GM18873 (cell line): ENCODE results near the gene GNG13.

Source experiments
- ATAC-seq: cut with Tn5 transposase; IDR thresholded peaks from one replicate; pipeline ENCODE4 v1.9.1; 2021; ENCODE audit warnings: mild to moderate bottlenecking, moderate library complexity, moderate number of reproducible peaks; ENCODE audit not compliant: unreplicated experiment, low FRiP score

Gene GNG13

DNA sequence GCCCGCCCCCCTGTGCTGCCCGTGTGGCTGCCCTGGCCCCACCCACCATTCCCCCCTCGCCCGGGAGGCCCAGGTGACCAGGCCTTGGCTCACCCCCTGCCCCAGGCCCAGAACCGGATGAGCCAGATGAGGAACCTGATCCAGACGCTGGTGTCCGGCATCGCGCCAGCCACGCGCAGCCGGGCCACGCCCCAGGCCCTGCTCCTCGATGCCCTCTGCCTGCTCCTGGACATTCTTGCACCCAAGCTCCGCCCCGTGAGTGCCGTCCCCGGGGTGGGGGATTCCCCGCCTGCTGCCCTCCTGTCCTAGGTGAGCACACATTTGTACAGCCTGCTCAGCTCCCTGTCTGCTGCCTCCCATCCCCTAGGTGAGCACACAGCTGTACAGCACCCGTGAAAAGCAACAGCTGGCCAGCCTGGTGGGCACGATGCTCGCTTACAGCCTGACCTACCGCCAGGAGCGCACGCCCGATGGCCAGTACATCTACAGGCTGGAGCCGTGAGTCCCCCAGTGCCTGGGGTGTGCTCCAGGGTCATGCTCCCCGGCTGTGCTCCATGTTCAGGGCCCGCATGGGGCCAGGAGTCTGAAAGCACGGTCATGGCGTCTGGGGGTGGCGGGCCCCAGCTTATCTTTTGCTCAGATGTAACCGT, 4.8 kb downstream of the GNG13 start:
- ATAC-seq = no peak

DNA sequence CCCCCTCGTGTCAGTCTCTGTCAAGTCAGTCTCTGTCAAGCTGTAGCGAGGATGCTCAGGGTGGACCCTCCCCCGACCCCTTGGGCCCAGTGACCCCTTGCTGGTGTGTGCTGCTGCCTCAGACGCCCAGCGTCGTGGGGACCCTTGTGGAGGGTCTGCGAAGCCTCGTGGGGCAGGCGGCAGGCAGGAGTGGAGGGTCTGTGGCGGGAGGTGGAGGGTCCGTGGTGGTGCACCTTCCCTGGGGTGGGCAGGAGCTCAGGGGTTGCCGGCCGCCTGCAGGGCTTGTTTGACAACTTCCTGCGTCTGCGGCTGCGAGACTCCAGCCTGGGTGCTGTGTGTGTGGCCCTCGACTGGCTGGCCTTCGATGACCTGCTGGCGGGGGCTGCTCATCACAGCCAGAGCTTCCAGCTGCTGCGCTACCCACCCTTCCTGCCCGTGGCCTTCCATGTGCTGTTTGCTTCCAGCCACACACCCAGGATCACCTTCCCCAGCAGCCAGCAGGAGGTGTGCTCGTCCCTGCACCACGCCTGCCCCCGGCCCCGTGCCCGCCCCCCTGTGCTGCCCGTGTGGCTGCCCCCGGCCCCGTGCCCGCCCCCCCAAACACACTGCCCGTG, 5.6 kb downstream of the GNG13 start:
- no peak for ATAC-seq

DNA sequence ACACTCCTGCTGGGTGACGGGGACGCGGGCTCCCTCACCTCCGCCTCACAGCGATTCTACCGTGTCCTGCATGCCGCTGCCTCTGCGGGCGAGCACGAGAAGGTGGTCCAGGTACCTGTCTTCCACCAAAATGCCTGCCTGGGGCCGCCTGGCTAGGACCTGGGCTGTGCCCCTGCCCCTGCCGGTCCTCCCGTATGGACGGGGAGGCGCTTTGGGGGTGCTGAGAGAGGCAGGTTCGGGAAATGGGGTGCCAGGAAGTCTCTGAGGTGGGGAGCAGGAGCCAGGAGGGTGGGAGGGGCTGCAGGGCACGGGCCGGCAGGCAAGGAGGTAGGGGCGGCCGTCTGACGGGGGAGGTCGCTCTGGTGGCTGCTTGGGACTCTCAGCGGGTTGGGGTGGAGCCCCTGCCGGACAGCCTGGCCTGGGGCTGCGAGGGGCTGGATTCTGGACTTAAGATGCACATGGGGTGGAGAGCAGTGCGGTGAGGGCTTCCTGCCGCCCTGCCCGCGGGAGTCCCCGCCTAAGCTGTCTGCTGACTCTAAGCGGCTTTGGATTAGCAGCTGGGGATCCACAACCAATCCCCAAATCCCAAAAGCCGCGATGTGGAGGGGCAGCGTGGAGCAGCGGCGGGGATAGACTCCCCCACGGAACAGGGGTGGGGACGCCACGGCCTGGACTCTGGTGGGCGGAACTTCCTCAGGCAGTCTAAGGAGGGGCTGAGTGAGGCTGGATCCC, 6.3 kb downstream of the GNG13 start:
- ATAC-seq = no peak

DNA sequence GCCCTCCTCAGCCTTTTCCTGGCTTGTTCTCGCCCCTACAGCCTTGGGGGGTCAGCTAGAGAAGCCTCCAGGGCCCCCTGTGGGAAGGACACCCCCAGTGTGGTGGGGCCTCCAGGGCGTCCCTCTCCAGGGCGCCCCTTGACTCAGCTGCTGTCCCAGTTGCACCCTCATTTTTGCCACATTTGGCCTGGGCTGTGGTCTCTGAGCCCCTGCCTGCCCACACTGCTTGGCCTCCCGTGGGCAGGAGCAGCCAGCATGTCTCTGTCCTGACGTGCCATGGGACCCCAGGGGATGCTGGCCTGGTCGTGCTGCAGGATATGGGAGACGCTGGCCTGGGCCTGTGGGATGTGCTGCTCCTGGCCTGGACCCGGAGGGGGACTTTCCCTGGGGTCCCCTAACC, 7.1 kb downstream of the GNG13 start:
- ATAC-seq = no peak

DNA sequence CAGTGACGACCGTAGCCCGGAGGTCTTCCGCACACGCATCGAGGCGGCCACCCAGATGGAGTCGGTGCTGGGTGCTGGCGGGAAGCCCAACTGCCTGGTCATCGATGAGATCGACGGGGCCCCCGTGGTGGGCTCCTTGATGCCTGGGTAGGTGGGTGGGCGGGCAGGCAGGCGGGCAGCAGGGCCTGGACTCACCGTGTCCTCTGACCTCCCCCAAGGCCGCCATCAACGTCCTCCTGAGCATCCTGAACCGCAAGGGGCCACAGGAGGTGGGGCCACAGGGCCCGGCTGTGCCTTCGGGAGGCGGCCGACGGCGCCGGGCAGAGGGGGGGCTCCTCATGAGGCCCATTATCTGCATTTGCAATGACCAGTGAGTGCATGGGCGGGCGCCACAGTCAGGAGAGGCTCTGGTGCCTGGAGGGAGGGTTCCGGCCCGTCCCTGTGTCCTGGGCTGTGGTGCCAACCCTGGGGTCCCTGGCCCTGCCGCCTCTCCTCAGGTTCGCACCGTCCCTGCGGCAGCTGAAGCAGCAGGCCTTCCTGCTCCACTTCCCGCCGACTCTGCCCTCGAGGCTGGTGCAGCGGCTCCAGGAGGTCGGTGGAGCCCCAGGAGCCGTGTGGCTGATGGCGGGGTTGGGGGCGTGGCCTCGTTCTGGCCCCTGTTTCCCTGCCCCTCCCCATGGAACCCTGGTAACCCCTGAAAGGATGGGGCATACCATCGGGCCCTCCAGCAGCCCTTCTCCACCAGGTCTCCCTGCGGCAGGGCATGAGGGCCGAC, 8.1 kb downstream of the GNG13 start:
- no peak for ATAC-seq

DNA sequence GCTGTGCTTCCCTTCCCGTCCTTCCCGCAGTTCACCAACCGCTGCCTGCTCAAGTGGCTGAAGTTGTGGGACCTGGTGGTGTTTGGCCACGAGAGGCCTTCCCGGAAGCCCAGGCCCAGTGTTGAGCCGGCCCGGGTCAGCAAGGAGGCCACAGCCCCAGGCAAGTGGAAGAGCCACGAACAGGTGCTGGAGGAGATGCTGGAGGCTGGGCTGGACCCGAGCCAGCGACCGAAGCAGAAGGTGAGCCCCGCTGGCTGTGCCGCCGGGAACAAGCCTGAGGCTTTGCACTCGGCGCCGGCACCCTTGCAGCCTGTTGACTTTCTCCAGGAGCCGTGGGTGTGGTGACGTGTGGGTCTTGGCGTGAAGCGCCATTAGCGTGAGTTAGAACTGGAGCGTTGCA, 9.4 kb downstream of the GNG13 start:
- no peak for ATAC-seq

DNA sequence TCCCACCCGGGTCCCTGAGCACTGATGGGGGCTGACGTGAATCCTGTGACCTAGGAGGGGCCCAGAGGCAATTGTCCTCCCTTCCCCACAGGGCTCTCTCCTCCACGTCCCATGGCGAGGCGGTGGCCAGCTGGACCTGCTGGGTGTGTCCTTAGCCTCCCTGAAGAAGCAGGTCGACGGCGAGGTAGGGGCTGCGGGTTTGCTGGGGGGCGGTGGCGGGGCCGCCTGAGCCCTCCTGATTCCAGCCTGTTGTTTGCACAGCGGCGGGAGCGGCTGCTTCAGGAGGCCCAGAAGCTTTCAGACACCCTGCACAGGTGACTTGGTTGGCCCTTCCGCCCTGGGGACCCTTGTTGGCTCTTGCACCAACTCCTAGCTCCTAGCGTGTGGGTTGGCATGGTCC, 10.4 kb downstream of the GNG13 start:
- no peak for ATAC-seq

DNA sequence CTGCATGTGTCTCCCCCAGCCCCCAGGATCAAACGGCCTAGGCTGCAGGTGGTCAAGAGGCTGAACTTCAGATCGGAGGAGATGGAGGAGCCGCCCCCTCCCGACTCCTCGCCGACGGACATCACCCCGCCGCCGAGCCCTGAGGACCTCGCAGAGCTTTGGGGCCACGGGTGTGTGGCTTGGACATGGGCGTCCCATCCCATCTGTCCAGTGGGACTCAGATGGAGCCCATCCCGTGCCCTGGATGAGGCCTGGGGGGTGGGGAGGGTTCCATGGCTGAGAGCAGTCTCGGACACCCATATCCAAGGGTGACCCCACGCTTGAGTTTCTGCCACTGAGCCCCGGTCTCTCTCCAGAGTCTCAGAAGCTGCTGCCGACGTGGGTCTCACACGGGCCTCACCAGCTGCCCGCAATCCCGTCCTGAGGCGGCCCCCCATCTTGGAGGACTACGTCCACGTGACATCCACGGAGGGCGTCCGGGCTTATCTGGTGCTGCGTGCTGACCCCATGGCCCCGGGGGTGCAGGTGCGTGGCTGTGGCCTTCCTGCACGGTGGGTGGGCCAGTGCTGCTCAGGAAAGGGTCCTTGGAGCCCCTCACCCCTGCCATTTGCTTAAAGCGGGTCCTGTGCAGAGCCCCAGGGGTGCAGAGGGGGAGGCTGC, 11.2 kb downstream of the GNG13 start:
- no peak for ATAC-seq

DNA sequence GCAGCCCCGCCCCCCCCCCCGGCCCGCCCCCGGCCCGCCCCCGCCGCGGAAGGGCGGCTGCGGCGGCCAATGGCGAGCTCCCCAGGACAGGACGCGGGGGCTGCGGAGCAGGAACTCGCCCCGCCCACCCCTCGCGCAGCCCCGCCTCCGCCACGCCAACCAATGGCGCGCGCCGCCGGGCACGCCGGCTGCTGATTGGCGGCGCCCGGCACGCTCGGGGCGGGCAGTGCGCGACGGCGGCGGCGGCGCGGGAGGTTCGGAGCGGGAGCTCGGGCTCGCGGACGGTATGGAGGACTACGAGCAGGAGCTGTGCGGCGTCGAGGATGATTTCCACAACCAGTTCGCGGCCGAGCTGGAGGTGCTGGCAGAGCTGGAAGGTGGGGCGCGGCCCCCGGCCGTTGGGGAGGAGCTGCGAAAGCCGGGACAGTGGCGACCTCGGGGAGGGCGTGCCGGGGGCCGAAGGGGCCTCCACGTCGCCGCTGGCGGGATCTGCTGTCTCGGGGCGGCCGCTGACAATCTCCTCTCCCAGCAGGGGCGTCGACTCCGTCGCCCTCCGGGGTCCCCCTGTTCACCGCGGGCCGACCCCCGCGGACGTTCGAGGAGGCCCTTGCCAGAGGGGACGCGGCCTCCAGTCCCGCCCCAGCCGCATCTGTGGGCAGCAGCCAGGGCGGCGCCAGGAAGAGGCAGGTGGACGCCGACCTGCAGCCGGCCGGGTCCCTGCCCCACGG, 12.0 kb downstream of the GNG13 start, which contains the start of gene CHTF18:
Gene CHTF18, plus strand, starts transcription at position 222 of the 728 bp plus-strand sequence. Its CDS starts 65 bp downstream, at position 287.
- peak; percentile 38 for ATAC-seq

DNA sequence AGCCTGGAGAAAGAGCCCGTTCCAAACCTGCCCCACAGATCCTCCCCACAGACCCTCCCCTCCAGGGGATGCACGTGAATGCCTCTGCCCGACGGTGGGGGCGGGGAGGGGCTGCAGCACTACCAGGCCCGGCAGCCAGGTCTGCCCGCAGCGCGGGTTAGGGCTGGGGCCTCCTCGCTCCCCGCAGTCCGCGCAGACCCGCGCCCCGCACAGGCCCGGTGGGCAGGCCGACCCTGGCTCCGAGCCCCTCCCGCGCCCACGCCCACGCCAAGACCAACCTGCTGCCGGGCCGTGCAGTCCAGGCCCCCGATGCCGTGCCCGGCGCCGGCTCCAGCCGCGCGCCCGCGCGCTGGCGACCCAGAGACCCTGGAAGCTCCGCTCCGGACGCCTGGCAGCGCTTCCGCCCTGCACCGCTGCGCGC, 12.5 kb downstream of the GNG13 start, which contains the start of gene RPUSD1:
Gene RPUSD1, minus strand, starts transcription at position 404 of the 421 bp plus-strand sequence. CDS start 644 bp downstream, outside the sequence.
- ATAC-seq = peak; percentile 13

DNA sequence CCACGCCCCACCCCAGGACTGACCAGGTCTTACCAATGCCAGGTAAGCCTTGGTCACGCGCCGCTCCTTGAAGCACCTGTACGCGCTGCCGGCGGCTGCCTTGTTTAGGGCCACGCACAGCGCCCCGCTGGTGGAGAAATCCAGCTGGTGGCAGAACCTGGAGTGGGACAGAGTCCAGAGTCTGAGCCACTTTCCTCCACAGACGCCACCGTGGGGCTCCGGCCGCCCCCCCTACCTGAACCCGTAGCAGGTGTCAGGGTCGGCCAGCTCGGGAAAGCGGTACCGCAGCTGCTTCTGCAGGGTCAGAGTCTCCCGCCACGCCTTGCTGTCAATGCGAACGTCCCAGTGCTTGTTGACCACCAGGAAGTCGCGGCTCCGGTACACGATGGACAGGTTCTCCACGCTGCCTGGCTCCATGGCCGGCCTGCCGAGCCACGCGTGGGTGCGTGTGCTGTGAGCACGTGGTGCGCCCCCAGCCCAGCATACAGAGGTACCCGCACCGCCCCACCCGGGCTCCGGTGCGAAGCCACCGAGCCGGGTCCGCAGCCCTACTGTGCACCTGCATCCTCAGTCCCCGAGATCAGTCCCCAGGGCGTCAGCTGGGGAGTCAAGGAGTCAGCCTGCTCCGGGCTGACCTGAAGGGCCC, 13.1 kb downstream of the GNG13 start:
- ATAC-seq = no peak

DNA sequence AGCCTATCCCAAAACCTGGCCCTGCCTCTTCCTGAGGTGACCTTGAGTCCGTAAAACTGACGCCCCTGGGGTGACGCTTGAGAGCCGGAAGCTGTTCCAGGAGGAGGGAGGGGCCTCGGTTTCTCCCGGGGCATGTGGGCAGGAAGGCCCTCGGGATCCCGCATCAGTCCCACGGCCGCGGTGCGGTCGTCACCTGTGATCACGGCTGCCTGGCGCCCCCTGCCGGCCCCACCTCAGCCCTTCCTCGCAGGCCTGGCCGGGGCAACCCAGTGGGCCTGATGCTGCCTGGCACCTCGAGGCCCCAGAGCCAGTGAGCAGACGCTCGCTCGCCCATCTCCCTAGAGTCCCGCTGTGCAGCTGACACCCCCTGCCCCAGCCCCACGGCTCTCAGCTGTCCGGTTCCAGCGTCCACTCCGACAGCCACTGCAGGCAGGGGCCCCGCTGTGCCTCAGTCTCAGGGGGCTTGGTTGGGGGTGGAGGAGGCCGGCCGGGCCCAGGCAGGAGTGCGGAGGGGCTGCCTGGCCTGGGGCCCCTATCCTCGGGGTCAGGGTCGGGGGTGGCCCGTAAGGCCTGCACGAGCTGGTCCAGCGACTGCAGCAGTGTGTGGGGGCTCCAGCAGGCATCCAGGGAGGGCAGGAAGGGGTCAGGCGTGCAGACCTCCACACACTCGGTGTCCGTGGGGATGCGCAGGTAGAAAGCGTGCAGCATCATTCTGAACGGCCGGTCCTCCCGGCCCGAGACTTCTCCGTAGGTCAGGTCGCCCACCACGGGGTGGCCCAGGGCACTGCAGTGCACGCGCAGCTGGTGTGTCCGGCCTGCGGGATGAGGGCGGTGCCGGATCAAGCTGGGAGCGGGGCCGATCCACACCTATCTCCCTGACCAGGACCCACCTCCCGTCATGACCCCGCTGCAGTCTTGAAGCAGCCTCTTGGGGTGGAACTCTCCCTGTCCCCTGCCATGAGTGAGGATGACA, 14.7 kb downstream of the GNG13 start:
- ATAC-seq = no peak

DNA sequence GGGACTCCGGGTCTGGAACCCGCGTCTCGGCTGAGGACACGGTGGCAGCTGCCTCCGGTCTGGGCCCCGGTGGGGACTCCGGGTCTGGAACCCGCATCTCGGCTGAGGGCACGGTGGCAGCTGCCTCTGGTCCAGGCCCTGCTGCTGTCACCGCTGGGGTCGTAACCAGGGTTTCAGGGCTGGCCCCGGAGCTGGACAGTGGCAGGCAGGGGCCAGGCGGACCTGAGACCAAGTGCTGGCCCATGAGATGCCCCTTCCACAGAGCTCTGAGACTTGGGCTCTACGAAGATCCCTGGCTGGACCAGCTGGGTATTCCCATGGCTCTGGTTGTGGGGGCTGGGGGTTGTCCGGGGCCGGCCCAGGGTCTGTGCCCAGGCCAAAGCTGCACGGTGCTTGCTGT, 16.1 kb downstream of the GNG13 start:
- no peak for ATAC-seq

DNA sequence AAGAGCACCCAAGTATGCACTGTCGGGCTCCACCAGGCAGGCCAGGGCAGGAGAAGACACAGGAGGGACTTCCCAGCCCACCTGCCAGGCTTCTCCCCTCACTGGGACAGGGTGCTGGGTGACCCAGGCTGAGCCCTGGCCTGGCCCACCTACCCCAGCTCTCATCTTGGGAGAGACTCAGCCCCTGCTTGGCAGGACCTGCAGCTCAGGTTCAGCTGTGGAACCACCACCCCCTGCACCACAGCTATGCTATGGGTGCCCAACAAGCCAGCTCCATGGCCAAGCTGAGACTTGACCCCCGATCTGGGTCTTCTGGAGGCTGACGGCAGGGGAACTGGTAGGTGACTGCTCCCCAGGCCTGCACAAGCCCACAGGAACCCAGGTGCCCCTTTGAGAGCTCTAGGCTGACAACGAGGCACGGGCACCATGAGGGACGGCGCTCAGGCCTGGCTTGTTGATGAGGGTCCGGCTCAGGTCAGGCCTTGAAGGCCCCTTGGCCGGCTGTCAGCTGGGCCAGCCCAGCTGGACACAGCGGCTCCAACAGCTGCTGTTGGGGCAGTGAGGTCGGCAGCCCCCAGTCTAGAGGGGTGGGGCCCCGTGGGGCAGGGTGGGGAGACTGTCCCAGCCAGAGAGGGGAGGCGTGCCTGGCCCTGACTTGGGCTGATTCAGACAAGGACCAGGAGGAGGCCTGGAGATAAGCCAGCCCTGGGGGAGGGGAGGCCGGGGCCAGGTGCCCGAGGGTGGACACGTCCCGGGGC, 17.0 kb downstream of the GNG13 start:
- ATAC-seq = no peak

DNA sequence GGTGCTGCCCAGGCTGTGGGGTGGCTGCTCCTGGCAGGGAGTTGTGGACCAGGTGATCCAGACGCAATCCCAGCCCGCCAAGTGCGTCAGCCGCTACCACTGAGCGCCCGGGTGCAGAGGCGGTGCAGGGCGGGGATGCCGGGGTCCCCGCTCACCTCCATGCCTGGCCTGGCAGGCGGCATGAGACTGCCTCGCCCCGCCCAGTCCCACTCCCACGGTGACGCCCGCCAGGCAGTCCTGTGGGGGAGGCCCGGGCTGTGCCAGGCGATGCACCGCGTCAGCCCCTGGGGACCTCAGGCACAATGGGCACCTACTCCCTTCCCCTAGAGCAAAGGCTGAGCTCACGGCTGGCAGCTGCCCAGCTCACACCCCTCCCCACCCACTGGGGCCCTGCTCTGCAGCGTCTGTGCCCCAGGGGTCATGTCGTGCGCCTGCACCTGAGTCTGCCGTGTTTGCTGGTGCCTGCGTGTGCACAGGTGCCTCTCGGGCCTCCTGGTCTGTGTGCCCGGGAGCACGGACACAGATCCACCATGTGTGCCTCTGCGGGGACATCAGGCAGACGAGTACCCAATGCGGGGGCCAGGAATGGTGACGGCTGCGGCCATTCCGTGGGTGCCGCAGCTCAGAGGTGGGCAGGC, 17.6 kb downstream of the GNG13 start:
- no peak for ATAC-seq

DNA sequence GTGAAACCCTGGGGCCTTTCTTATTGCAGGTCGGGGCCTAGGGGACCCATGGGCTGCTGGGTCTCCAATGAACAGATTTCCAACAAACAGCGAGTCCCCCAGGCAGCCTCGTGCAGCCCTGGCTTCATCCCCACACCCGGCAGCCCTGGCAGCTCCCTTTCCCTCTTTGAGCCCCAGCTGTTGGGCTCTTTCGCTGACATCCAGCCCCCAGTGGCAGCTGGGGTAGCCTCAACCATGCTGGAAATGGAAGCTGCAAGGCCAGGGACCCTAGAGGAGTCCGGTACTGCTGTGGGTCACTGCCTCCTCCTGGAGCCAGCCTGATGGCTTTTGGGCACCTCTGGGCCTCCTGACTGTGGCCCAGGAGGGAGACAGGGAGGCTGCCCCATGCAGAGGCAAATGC, 18.3 kb downstream of the GNG13 start:
- no peak for ATAC-seq
